GM12878 (cell line): Measurements from ENCODE around the gene LRBA.

Experiments
- BCL11A ChIP-seq: IDR thresholded peaks from 2 replicates; pipeline ENCODE4 v1.6.1; 2011; ENCODE audit warnings: low read depth, low read length
- CEBPB ChIP-seq, 2 experiments: fragments of 150-350 bp in 1 of 2; IDR thresholded peaks; 2 replicates each; pipeline ENCODE4 v1.6.1; 2012 to 2014; ENCODE audit warnings: low read depth in 2 of 2, low read length in 2 of 2, borderline replicate concordance in 1 of 2, inconsistent platforms in 1 of 2
- RAD21 ChIP-seq: IDR thresholded peaks from 2 replicates; pipeline ENCODE4 v1.6.1; 2011; ENCODE audit warnings: mild to moderate bottlenecking, low read depth, low read length, moderate library complexity; ENCODE audit not compliant: insufficient read depth

GRCh38 chr4:150673793-150674192 is 341.3 kb downstream of the LRBA start:
- TF ChIP-seq RAD21 (no peak), CEBPB (IDR thresholded peaks at IDR 0.05; ENCODE audit: borderline replicate concordance in 1 of 2, low read depth in 2 of 2, low read length in 2 of 2) (no peak), BCL11A (no peak)
